Measurements from ENCODE around the gene EIF3K.

The EIF3K gene

DNA sequence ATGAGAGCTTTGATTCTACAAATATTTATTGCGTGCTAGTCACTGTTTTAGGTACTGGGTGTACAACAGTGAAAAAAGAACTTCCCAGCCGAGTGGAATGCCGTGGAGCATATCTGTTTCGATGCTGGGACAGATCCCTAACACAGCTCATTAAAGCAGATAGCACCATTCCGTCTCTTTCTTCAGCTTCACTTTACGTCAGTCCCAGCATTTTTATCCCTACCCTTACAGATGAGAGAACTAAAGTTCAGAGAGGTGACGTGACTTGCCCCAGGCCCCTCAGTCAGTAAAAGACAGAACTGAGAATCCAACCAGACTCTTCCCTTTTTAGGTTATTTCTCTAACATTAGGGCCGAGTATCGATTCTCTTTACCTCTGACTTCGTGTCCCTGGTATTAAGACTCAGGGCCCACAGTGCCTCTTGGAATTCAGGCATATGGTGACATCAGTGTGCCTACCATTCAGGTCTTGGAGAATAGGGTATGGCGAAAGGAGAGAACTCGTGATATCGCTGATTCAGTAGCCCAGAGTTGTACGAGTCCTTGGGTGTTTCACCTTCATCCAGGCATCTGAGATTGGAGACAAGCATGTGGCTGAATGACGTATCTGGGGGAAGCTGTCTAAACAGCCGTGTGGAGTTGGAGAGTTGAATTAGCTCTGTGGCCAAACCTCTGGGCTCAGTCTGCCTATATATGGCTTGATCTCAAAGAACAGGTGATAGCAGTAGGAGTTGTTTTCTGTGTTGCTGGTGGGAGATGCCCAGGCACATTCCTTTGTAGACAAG, 55.6 kb downstream of the EIF3K start:
- no peak for ATAC-seq
- TF ChIP-seq, protein P1, sequence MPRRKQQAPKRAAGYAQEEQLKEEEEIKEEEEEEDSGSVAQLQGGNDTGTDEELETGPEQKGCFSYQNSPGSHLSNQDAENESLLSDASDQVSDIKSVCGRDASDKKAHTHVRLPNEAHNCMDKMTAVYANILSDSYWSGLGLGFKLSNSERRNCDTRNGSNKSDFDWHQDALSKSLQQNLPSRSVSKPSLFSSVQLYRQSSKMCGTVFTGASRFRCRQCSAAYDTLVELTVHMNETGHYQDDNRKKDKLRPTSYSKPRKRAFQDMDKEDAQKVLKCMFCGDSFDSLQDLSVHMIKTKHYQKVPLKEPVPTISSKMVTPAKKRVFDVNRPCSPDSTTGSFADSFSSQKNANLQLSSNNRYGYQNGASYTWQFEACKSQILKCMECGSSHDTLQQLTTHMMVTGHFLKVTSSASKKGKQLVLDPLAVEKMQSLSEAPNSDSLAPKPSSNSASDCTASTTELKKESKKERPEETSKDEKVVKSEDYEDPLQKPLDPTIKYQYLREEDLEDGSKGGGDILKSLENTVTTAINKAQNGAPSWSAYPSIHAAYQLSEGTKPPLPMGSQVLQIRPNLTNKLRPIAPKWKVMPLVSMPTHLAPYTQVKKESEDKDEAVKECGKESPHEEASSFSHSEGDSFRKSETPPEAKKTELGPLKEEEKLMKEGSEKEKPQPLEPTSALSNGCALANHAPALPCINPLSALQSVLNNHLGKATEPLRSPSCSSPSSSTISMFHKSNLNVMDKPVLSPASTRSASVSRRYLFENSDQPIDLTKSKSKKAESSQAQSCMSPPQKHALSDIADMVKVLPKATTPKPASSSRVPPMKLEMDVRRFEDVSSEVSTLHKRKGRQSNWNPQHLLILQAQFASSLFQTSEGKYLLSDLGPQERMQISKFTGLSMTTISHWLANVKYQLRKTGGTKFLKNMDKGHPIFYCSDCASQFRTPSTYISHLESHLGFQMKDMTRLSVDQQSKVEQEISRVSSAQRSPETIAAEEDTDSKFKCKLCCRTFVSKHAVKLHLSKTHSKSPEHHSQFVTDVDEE (CRISPR knock-in tag; IDR thresholded peaks at IDR 0.05), result no peak
- TF ChIP-seq ZFP30 (CRISPR knock-in tag; IDR thresholded peaks at IDR 0.05), result no peak
- no peak for TF ChIP-seq GLIS3 (CRISPR knock-in tag; IDR thresholded peaks at IDR 0.05)
- no peak for TF ChIP-seq BACH2 (CRISPR knock-in tag; IDR thresholded peaks at IDR 0.05; ENCODE audit: borderline replicate concordance)
- no peak for TF ChIP-seq RARB (CRISPR knock-in tag; IDR thresholded peaks at IDR 0.05)
- TF ChIP-seq ZNF565 (CRISPR knock-in tag; conservative IDR thresholded peaks at IDR 0.05; ENCODE audit: low read depth), result no peak
- no peak for TF ChIP-seq ZNF8 (CRISPR knock-in tag; IDR thresholded peaks at IDR 0.05)
- TF ChIP-seq ZNF70 (CRISPR knock-in tag; IDR thresholded peaks at IDR 0.05), result no peak
- no peak for TF ChIP-seq ARNTL (CRISPR knock-in tag; IDR thresholded peaks at IDR 0.05; ENCODE audit: borderline replicate concordance, low read depth)
- TF ChIP-seq, protein P2, sequence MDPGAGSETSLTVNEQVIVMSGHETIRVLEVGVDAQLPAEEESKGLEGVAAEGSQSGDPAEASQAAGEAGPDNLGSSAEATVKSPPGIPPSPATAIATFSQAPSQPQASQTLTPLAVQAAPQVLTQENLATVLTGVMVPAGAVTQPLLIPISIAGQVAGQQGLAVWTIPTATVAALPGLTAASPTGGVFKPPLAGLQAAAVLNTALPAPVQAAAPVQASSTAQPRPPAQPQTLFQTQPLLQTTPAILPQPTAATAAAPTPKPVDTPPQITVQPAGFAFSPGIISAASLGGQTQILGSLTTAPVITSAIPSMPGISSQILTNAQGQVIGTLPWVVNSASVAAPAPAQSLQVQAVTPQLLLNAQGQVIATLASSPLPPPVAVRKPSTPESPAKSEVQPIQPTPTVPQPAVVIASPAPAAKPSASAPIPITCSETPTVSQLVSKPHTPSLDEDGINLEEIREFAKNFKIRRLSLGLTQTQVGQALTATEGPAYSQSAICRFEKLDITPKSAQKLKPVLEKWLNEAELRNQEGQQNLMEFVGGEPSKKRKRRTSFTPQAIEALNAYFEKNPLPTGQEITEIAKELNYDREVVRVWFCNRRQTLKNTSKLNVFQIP (CRISPR knock-in tag; IDR thresholded peaks at IDR 0.05; ENCODE audit: borderline replicate concordance, low read depth), result no peak
- TF ChIP-seq ISL1 (CRISPR knock-in tag; IDR thresholded peaks at IDR 0.05), result no peak
- no peak for TF ChIP-seq TCF4 (CRISPR knock-in tag; IDR thresholded peaks at IDR 0.05; ENCODE audit: borderline replicate concordance)
- TF ChIP-seq TOX (CRISPR knock-in tag; IDR thresholded peaks at IDR 0.05; ENCODE audit: borderline replicate concordance), result no peak
- TF ChIP-seq, protein P3, sequence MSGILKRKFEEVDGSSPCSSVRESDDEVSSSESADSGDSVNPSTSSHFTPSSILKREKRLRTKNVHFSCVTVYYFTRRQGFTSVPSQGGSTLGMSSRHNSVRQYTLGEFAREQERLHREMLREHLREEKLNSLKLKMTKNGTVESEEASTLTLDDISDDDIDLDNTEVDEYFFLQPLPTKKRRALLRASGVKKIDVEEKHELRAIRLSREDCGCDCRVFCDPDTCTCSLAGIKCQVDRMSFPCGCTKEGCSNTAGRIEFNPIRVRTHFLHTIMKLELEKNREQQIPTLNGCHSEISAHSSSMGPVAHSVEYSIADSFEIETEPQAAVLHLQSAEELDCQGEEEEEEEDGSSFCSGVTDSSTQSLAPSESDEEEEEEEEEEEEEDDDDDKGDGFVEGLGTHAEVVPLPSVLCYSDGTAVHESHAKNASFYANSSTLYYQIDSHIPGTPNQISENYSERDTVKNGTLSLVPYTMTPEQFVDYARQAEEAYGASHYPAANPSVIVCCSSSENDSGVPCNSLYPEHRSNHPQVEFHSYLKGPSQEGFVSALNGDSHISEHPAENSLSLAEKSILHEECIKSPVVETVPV (CRISPR knock-in tag; IDR thresholded peaks at IDR 0.05), result no peak
- TF ChIP-seq ZFP3 (CRISPR knock-in tag; IDR thresholded peaks at IDR 0.05), result no peak
- no peak for TF ChIP-seq ZC3H10 (CRISPR knock-in tag; IDR thresholded peaks at IDR 0.05)
- TF ChIP-seq, protein P4, sequence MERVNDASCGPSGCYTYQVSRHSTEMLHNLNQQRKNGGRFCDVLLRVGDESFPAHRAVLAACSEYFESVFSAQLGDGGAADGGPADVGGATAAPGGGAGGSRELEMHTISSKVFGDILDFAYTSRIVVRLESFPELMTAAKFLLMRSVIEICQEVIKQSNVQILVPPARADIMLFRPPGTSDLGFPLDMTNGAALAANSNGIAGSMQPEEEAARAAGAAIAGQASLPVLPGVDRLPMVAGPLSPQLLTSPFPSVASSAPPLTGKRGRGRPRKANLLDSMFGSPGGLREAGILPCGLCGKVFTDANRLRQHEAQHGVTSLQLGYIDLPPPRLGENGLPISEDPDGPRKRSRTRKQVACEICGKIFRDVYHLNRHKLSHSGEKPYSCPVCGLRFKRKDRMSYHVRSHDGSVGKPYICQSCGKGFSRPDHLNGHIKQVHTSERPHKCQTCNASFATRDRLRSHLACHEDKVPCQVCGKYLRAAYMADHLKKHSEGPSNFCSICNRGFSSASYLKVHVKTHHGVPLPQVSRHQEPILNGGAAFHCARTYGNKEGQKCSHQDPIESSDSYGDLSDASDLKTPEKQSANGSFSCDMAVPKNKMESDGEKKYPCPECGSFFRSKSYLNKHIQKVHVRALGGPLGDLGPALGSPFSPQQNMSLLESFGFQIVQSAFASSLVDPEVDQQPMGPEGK (CRISPR knock-in tag; IDR thresholded peaks at IDR 0.05; ENCODE audit: borderline replicate concordance), result no peak

DNA sequence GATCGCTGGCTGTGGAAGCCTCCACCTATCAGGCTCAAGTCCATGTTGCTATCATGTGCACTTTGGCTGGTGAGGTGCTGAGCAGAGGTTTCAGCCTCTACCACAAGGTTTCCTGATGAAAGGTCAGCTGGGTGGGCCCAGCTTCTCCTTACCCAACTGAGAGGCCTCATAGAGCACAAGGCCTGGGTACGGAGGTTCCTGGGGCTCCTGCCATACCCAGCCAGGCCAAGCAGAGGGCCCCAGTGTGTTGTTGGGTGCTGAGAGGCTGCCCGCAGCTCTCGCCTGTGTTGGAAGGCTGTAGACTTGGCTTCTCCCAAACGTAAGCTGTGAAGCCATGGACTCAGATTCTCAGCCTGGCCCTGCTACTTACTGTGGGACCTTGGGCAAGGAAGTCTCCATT, 56.6 kb downstream of the EIF3K start:
- TF ChIP-seq ESRRG (CRISPR knock-in tag; IDR thresholded peaks at IDR 0.05) (no peak), TCF4 (CRISPR knock-in tag; IDR thresholded peaks at IDR 0.05; ENCODE audit: borderline replicate concordance) (no peak), RARB (CRISPR knock-in tag; IDR thresholded peaks at IDR 0.05) (no peak), GLIS3 (CRISPR knock-in tag; IDR thresholded peaks at IDR 0.05) (no peak), SNAI2 (CRISPR knock-in tag; IDR thresholded peaks at IDR 0.05) (no peak), PPARA (CRISPR knock-in tag; IDR thresholded peaks at IDR 0.05; ENCODE audit: borderline replicate concordance) (no peak), ZNF70 (CRISPR knock-in tag; IDR thresholded peaks at IDR 0.05) (no peak), ARNTL (CRISPR knock-in tag; IDR thresholded peaks at IDR 0.05; ENCODE audit: borderline replicate concordance, low read depth) (no peak), ZNF8 (CRISPR knock-in tag; IDR thresholded peaks at IDR 0.05) (no peak), ZNF565 (CRISPR knock-in tag; conservative IDR thresholded peaks at IDR 0.05; ENCODE audit: low read depth) (no peak), ZFP3 (CRISPR knock-in tag; IDR thresholded peaks at IDR 0.05) (no peak)
- TF ChIP-seq, protein P3 (CRISPR knock-in tag; IDR thresholded peaks at IDR 0.05), result no peak
- TF ChIP-seq, protein P5, sequence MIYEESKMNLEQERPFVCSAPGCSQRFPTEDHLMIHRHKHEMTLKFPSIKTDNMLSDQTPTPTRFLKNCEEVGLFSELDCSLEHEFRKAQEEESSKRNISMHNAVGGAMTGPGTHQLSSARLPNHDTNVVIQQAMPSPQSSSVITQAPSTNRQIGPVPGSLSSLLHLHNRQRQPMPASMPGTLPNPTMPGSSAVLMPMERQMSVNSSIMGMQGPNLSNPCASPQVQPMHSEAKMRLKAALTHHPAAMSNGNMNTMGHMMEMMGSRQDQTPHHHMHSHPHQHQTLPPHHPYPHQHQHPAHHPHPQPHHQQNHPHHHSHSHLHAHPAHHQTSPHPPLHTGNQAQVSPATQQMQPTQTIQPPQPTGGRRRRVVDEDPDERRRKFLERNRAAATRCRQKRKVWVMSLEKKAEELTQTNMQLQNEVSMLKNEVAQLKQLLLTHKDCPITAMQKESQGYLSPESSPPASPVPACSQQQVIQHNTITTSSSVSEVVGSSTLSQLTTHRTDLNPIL (CRISPR knock-in tag; IDR thresholded peaks at IDR 0.05; ENCODE audit: low read depth), result no peak
- TF ChIP-seq, protein P2 (CRISPR knock-in tag; IDR thresholded peaks at IDR 0.05; ENCODE audit: borderline replicate concordance, low read depth), result no peak

More for the DNA sequence above, 56.6 kb downstream of the EIF3K start:
- ATAC-seq, result peak; percentile 10; the same call in 2 of the 3 replicates

Data from SK-N-SH treated with all-trans-retinoic acid at 6 μM for 48 hours (cell line).